ENCODE measurements around the gene XAGE3.

XAGE3 gene

DNA sequence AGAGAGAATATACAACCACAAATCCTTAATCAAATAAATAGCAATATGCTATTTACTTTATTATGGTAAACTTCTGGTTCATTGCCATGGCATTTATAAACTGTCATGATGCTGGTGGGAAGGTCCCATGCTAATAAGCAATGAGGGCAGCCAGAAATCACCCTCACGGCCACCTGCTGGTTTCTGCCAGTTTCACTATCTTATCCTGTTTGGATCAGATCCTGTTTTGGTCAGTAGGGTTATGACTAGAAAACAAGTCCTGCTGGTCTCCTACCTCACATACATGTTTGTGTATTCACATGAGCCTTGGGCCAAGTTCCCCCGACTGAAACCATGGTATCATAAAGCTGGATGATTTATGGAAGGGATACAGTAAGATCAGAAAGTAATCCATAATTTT lies 28.7 kb downstream of the XAGE3 start:
- DNase-seq (ENCODE audit: low read depth): no peak

GRCh38 chrX:52830551-52830950 lies 37.3 kb downstream of the XAGE3 start:
- no peak for DNase-seq (ENCODE audit: low read depth)

DNA sequence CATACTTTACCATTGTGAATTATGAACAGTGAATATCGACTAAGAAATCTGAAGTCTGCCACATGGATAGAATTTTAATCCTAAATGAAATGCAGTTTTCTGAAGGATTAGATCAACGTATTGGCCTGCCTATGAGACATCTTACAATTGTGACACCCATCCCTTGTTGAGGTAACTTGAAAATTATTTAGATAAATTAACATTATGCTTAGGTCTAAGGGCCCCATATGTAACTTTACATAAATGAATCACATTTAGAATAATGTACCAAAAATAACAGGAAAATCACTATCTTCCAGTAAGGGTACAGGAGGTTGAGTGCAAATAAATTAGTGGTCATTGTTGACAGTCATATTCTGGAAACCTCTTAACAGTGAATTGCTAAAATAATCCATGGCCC lies 43.3 kb downstream of the XAGE3 start:
- DNase-seq (ENCODE audit: low read depth): no peak

GRCh38 chrX:52821079-52821760 lies 46.7 kb downstream of the XAGE3 start:
- no peak for DNase-seq (ENCODE audit: low read depth)

GRCh38 chrX:52819788-52820187 lies 48.1 kb downstream of the XAGE3 start:
- no peak for DNase-seq (ENCODE audit: low read depth)
